ENCODE results near the gene ANKRD34A. TPM values are rescaled to one million over a fixed set of nuclear protein-coding genes. Genes with fewer than 3 reads are reported as not detected.

ANKRD34A gene
- total and polyA plus RNA-seq, 4 donors = 0.06 to 1.0 (median 0.46) TPM

DNA sequence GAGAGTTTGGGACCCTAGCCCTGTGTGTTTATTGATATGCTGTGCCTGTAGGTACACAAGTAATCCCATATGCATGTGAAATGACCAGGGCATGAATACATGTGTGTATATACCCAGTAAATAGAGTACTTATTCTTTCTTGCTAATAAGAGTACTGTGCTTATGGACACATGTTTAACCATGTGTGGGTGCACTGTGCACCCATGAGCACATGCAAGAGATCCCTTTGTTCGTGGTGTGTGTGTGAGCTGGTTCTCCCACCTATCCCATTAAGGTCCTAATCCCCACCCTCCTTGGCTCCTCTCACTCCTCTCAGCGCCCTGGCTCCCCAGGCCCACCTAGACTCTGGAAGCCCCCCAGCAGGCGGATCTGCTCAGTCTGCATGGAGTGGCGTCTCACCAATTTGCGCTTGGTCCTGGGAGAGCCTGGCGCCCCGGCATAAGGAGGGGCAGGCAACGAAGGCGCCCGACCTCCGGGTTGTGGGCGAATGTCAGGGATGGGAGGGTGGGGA, 4.4 kb downstream of the ANKRD34A start:
- peak in 1 of 3 donors; percentile 37 for DNase-seq
- 10 to 13% methylated on average over 12 of the region's 12 CpGs for WGBS, 2 donors
- no peak overlapping the region for H3K9ac ChIP-seq (ENCODE audit: insufficient read depth in 1 of 2, low read length in 2 of 2)
- peaks cover 16 to 68% (median 21%) of the 10 kb centered on the region in 5 donors for H3K4me1 ChIP-seq (ENCODE audit: control insufficient read depth in 5 of 5, insufficient read depth in 5 of 5, low read length in 5 of 5)
- ATAC-seq (ENCODE audit: insufficient read depth, low FRiP score) = no peak
- no peaks in the 10 kb centered on the region for H3K9me3 ChIP-seq (ENCODE audit: control insufficient read depth in 4 of 4, insufficient read depth in 3 of 4, low read length in 3 of 4)
- H3K27me3 ChIP-seq (ENCODE audit: control insufficient read depth in 3 of 3, insufficient read depth in 3 of 3, low read length in 2 of 3) = peaks cover 0 to 18% (median 4%) of the 10 kb centered on the region in 3 donors
- H3K36me3 ChIP-seq (ENCODE audit: control insufficient read depth in 4 of 4, insufficient read depth in 4 of 4, low read length in 4 of 4) = no peaks in the 10 kb centered on the region
- H3K4me3 ChIP-seq = peak overlapping the region; percentile 60
- peak overlapping the region; percentile 80 to 91 for H3K27ac ChIP-seq (ENCODE audit: low read depth in 1 of 2, low read length in 1 of 2)
- TF ChIP-seq CTCF (IDR thresholded peaks at IDR 0.05; ENCODE audit: control extremely low read depth, extremely low read depth) = no peak

DNA sequence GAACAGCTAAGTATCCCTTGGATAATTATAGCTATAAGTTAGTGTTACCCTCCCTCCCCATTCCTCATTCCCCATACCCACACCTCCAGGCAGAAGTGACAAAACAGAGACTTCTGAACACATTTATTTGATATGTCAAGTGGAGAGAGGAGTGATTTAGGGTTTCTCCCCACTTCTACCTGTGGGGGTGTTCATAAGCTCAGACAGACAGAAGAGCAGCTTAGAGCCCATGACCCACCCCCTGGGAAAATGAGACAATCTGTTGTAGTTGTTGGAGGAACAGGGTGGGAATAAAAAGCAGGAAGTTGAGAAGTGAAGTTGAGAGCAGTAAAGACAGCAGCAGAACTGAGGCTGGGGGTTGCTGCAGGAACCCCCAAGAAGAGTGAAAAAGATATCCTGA, 5.0 kb downstream of the ANKRD34A start:
- peaks cover 16 to 72% (median 26%) of the 10 kb centered on the region in 5 donors for H3K4me1 ChIP-seq (ENCODE audit: control insufficient read depth in 5 of 5, insufficient read depth in 5 of 5, low read length in 5 of 5)
- no peak overlapping the region for H3K9ac ChIP-seq (ENCODE audit: insufficient read depth in 1 of 2, low read length in 2 of 2)
- peak overlapping the region in 1 of 2 donors; percentile 28 for H3K27ac ChIP-seq (ENCODE audit: low read depth in 1 of 2, low read length in 1 of 2)
- no peaks in the 10 kb centered on the region for H3K9me3 ChIP-seq (ENCODE audit: control insufficient read depth in 4 of 4, insufficient read depth in 3 of 4, low read length in 3 of 4)
- H3K27me3 ChIP-seq (ENCODE audit: control insufficient read depth in 3 of 3, insufficient read depth in 3 of 3, low read length in 2 of 3) = peaks cover 0 to 18% (median 4%) of the 10 kb centered on the region in 3 donors
- H3K4me3 ChIP-seq = no peak overlapping the region
- ATAC-seq (ENCODE audit: insufficient read depth, low FRiP score) (no peak), DNase-seq (no peak)
- TF ChIP-seq CTCF (IDR thresholded peaks at IDR 0.05; ENCODE audit: control extremely low read depth, extremely low read depth) = no peak
- H3K36me3 ChIP-seq (ENCODE audit: control insufficient read depth in 4 of 4, insufficient read depth in 4 of 4, low read length in 4 of 4) = peaks cover 0 to 3% (median 0%) of the 10 kb centered on the region in 4 donors

GRCh38 chr1:145958734-145959133, 5.6 kb downstream of the ANKRD34A start:
- peaks cover 0 to 18% (median 4%) of the 10 kb centered on the region in 3 donors for H3K27me3 ChIP-seq (ENCODE audit: control insufficient read depth in 3 of 3, insufficient read depth in 3 of 3, low read length in 2 of 3)
- no peak for TF ChIP-seq CTCF (IDR thresholded peaks at IDR 0.05; ENCODE audit: control extremely low read depth, extremely low read depth)
- H3K9me3 ChIP-seq (ENCODE audit: control insufficient read depth in 4 of 4, insufficient read depth in 3 of 4, low read length in 3 of 4) = no peaks in the 10 kb centered on the region
- no peak overlapping the region for H3K4me3 ChIP-seq
- peaks cover 0 to 3% (median 0%) of the 10 kb centered on the region in 4 donors for H3K36me3 ChIP-seq (ENCODE audit: control insufficient read depth in 4 of 4, insufficient read depth in 4 of 4, low read length in 4 of 4)
- no peak overlapping the region for H3K27ac ChIP-seq (ENCODE audit: low read depth in 1 of 2, low read length in 1 of 2)
- no peak for DNase-seq
- peaks cover 16 to 72% (median 23%) of the 10 kb centered on the region in 5 donors for H3K4me1 ChIP-seq (ENCODE audit: control insufficient read depth in 5 of 5, insufficient read depth in 5 of 5, low read length in 5 of 5)
- ATAC-seq (ENCODE audit: insufficient read depth, low FRiP score) = no peak
- no peak overlapping the region for H3K9ac ChIP-seq (ENCODE audit: insufficient read depth in 1 of 2, low read length in 2 of 2)

All from lung (tissue), 12 donors.